Measurements from ENCODE around the gene TMCC1.

TMCC1 gene

GRCh38 chr3:129855832-129856419, 37.6 kb downstream of the TMCC1 start:
- peak; percentile 62 for DNase-seq (ENCODE audit: low read depth)

GRCh38 chr3:129855170-129855831, 38.2 kb downstream of the TMCC1 start:
- TF ChIP-seq CTCF (conservative IDR thresholded peaks at IDR 0.05; ENCODE audit: low read depth, low read length) = no peak
- peak; percentile 42 for DNase-seq (ENCODE audit: low read depth)
- H3K4me3 ChIP-seq (ENCODE audit: low read depth, low read length) = no peak overlapping the region

More at GRCh38 chr3:129855832-129856419, 37.6 kb downstream of the TMCC1 start:
- TF ChIP-seq CTCF (conservative IDR thresholded peaks at IDR 0.05; ENCODE audit: low read depth, low read length) = no peak
- H3K4me3 ChIP-seq (ENCODE audit: low read depth, low read length) = no peak overlapping the region

GRCh38 chr3:129854460-129854859, 39.1 kb downstream of the TMCC1 start:
- no peak for DNase-seq (ENCODE audit: low read depth)
- no peak for TF ChIP-seq CTCF (conservative IDR thresholded peaks at IDR 0.05; ENCODE audit: low read depth, low read length)
- no peak overlapping the region for H3K4me3 ChIP-seq (ENCODE audit: low read depth, low read length)

GRCh38 chr3:129845956-129846355, 47.6 kb downstream of the TMCC1 start:
- no peak for TF ChIP-seq CTCF (conservative IDR thresholded peaks at IDR 0.05; ENCODE audit: low read depth, low read length)
- no peak for DNase-seq (ENCODE audit: low read depth)
- no peak overlapping the region for H3K4me3 ChIP-seq (ENCODE audit: low read depth, low read length)

- no peak for TF ChIP-seq CTCF (conservative IDR thresholded peaks at IDR 0.05; ENCODE audit: low read depth, low read length)
- H3K4me3 ChIP-seq (ENCODE audit: low read depth, low read length) = no peak overlapping the region
- no peak for DNase-seq (ENCODE audit: low read depth)
Measured at GRCh38 chr3:129840707-129841360, 52.7 kb downstream of the TMCC1 start.

- no peak overlapping the region for H3K4me3 ChIP-seq (ENCODE audit: low read depth, low read length)
- DNase-seq (ENCODE audit: low read depth) = no peak
- no peak for TF ChIP-seq CTCF (conservative IDR thresholded peaks at IDR 0.05; ENCODE audit: low read depth, low read length)
Measured at GRCh38 chr3:129838086-129838485, 55.4 kb downstream of the TMCC1 start.

Data from choroid plexus epithelial cell (primary cell).